GM19238 (cell line): Measurements from ENCODE around the gene TMCC2.

ENCODE experiments used
- DNase-seq: peaks from one replicate; pipeline ENCODE4 v3.0.0; 2011; ENCODE audit warnings: low spot score; ENCODE audit not compliant: insufficient read length

Gene TMCC2

DNA sequence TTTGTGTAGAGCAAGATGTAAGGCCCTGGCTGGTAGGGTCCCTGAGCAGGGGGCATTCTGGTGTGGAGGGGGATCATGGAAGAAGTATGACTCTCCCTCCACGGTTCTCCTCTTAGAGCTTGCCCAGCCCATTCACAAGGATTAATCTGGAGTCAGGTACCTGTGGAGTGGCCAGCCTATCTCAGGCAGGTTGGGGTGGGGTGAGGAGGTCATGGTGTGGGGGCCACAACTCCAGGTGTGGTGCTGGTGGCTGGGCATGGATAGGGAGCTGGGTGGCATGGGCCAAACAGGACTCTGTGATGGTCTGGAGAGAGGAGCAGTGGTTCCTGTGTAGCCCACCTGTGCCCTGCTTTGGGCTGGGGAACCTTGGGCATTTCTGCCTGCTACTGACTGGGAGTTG, 32.3 kb downstream of the TMCC2 start:
- DNase-seq, result no peak

- DNase-seq, result no peak
These were observed 33.4 kb downstream of the TMCC2 start for GRCh38 chr1:205260948-205261732.

DNA sequence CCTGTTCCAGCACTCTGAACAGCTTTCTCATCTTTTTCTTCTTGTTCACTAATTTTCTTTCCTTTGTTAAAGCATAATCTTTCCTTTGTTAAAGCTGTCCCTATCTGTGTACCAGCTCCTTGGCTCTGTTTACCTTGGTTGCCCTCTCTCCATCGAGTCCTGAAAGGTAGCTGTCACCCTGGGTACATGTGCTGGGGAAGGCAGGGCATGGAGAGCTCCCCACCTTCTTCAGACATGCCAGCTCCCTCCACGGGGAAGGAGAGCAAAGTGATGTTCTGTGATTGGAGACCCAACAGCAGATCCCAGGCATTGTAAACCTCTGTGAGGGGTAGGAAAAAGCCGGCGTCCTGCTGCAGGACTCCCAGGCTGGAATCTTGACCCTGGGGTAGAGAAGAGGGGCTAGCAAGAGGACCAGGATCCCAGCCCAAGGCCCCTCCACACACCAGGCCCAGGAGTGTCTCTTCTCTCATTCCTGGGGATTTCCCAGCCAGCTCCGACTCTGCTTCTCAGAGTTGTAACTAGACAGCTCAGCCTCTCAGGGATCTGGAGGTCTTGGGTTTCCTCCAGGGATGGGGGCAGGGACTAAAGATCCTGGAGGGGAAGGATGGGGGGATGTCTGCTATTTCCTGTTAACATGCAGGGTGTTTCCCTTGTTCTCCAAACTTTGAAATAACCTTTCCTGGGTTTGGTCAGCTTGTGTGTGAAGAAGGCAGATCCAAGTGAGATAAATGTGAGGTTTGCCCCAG, 34.4 kb downstream of the TMCC2 start:
- DNase-seq, result no peak

GRCh38 chr1:205262731-205263171, 35.0 kb downstream of the TMCC2 start:
- no peak for DNase-seq

DNA sequence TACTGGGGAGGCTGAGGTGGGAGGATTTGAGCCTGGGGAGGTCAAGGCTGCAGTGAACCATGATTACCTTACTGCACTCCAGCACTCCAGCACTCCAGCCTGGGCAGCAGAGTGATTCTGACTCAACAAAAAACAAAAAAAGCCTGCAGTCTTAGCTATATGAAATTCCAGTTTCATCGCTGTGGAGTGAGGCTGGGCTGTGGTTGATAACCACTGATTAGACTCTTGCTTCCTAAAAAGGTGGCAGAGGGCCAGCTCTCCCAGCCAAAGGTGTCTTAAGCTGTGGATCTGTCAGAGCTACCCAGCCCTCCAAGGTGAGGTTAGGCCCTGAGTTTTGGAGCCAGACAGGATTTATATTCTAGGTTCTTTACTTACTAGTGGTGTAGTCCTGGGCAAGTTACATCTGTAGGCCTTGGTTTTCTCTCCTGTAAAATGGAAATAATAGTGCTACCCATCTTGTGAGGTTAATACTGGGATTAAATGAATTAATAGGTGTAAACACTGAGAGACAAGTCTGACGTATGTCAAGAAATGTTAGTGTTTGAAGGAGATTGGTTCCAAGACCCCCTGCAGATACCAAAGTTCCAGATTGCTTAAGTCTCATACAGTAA, 35.9 kb downstream of the TMCC2 start:
- no peak for DNase-seq

GRCh38 chr1:205266611-205267305, 39.0 kb downstream of the TMCC2 start:
- no peak for DNase-seq

DNA sequence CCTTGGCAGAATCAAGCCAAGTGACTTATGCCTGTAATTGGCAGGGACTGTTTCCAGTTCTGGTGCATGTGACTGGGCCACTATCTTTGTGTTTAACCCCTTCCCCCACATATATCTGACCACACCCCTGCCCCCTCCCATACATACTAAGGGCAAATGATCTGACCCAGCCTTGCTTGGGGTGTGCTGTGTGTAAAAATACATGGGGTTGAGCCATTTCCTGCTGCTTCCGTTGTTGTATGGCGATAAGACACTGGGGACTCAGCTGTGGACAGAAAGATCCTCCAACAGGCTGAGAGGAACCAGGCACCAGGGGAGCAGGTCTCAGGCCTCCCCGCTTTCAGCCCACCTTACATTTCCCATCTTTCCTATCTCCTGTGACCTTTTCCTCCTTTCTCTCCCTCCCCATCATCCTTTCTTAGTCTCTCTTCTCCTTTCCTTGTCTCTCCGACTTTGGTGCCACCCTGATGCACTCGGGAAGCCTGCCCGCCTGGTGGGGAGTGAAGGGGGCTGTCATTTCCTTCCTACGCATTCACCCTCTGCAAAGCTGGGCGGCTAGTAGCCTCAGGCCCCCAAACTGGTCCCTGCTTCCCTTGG, 39.7 kb downstream of the TMCC2 start:
- no peak for DNase-seq

GRCh38 chr1:205268846-205269680, 41.3 kb downstream of the TMCC2 start:
- no peak for DNase-seq

DNA sequence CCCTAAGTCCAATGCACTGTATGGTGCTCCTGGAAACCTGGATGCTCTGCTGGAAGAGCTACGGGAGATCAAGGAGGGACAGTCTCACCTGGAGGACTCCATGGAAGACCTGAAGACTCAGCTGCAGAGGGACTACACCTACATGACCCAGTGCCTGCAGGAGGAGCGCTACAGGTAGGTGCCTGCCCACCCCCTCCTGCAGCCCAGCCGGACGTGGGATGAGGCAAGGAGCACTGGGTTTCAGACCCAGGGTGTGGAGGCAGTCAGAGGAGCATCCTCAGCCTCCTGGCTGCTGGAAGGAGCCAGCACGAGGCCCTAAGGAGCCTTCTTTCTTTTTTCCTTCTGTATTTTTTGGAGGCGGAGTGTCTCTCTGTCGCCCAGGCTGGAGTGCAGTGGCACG, 42.0 kb downstream of the TMCC2 start:
- DNase-seq, result no peak

DNA sequence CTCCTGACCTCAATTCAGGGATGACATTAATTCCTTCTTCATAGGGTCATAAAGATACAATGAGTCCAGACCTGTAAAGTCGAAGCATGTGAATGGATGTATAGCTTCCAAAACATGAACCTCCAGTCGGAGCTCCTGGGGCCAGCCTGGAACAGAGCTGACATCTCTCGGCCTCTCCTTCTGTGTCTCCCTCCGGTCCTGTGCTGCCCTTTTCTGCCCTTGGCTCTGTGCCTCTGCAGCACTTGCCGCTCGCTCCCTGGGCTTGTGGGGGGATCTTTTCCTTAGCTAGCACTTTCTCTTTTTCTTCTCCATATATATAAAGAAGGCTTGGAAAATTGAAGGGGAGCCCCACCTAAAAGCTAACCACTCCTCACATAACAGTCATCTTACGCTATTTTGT, 42.5 kb downstream of the TMCC2 start:
- DNase-seq, result no peak

DNA sequence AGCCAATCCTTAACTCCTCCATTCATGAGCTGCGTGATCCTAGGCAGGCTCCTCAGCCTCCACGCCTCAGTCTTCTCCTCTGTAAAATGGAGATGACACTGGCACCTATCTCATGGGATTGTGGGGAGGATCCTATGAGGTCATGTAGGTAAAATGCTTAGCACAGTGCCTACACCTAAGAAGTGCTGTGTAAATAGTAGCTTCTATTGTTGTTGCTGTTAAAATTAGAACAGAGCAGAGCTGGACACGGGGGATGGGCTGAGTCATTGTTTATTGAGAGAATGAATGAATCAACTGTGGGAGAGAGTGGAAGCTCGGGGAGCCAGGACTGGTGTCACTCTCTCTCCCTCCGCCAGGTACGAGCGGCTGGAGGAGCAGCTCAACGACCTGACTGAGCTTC, 43.0 kb downstream of the TMCC2 start:
- no peak for DNase-seq

- DNase-seq, result no peak
These were observed 43.5 kb downstream of the TMCC2 start for GRCh38 chr1:205271277-205271676.

DNA sequence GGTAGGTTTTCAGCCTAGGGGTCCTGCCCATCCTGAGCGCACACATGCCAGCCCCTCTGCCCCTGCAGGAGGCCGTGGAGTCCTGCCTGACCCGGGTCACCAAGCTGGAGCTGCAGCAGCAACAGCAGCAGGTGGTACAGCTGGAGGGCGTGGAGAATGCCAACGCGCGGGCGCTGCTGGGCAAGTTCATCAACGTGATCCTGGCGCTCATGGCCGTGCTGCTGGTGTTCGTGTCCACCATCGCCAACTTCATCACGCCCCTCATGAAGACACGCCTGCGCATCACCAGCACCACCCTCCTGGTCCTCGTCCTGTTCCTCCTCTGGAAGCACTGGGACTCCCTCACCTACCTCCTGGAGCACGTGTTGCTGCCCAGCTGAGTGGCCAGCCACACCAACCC, 44.0 kb downstream of the TMCC2 start:
- DNase-seq, result no peak

DNA sequence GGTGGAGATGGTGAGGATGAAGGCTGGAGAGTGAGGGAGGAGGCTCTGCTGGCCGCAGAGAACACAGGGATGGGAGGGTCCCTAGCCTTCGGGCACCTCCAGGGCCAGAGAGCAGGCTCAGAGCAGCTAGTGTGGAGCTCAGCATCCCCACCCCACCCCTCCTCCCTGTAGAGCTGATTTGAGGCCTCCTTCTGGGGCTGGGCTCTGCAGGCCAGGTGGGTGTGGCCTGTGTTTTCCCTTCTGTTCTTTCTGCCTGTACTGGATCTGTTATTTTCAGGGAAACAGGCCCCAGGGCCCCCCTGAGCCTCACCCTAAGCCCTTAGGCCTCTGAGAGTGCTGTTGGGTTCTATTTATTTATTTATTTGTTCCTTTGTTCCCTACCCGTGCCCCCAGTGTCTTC, 44.8 kb downstream of the TMCC2 start:
- DNase-seq, result no peak

DNA sequence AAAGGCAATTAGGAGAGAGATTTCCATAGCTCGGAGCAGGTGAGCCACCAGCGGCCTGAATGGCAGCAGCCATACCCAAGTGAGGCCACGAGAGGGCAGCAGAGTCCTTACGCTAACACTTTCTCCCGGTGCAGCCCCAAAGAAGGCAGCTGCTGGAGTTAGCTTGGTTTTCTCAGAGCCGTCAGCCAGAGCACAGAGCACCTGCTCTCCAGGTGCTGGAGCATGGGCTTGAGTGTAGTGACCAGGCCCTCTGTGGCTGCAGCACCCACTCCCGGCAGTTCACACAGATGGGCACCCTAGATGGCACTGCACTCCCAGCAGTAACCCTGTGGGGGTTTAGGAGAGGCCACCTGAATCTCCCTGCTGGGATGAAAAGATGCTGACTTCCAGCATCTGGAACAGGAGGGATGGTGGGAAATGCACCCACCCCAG, 45.8 kb downstream of the TMCC2 start:
- peak; percentile 91 for DNase-seq

DNA sequence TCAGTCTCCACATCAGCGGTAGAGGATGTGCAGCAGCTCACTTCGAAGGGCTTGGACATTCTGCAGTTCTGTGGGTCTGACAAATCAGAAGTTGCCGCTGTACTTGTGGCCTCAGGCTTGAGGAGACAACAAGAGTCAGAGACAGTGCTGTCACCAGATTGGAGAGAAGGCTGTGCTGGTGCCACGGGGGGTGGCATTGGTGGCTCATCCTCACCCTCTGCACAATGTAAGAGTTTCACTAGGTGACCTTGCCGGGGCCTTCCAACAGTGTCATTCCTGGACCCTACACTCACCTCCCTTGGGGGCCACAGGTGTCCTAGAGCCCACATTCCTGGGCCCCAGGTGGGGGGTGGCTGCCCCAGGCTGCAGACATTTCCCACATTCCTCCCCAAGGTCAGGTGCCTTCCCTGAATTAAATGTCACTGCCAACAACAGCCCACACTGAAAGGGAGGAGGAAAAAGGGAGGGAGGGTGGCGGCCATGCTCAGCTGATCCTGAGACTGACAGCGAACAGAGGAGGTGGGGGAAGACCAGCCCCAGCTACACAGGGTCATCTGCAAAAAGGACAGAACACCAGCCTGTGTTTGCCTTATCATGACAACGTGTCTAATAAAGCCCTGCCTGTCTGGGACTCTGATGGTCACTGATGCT, 46.4 kb downstream of the TMCC2 start:
- no peak for DNase-seq

GRCh38 chr1:205275133-205275532, 47.4 kb downstream of the TMCC2 start:
- DNase-seq, result no peak

- no peak for DNase-seq
These were observed 48.4 kb downstream of the TMCC2 start for GRCh38 chr1:205275916-205276688.

DNA sequence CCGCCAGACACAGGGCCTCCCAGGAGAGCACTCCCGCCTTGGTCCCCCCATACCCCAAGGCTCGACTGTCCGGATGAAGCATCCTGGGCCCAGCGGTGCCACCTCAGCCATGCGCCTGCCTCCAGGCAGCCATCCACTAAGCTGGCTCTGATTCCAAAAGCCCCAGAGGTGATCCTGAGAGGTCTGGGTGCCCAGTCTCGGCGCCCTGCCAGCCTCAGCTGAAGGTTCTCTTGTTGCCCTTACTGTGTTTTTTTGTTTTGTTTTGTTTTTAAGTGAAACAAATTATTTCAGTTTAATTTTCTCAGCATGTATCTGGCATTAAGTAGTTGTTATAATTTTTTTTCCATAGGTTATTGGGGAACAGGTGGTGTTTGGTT, 48.9 kb downstream of the TMCC2 start:
- no peak for DNase-seq
